Measurements from ENCODE around the gene SMARCAL1.

SMARCAL1 gene

DNA sequence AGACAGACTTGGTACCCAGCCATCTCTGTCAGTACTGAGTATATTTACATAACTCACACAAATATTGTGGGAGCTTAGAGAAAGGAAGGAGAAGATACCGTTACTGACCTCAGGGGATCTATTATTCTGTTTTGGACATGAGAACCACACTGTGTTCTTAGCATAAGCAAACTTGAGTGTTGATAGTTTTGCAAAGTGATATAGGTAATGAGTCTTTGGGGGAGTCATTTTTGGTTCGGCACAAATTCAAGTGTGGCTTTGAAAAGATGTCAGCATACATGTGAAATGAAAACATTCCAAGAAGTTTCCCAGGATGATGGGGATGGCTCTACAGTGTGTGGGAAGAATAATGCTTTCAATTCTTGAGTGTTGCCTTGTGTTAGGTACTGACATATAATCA lies 24.1 kb downstream of the SMARCAL1 start:
- Histone ChIP-seq H3K36me3 (ENCODE audit: control insufficient read depth, insufficient read depth, low read length) (peaks cover 18% of the 10 kb centered on the region), H3K27me3 (ENCODE audit: control insufficient read depth, insufficient read depth, low read length) (no peaks in the 10 kb centered on the region), H3K4me1 (ENCODE audit: control insufficient read depth, insufficient read depth, low read length) (no peaks in the 10 kb centered on the region), H3K9ac (ENCODE audit: low read depth, low read length) (no peak overlapping the region), H3K4me3 (ENCODE audit: low read depth, low read length) (no peak overlapping the region), H3K9me3 (ENCODE audit: control insufficient read depth, insufficient read depth, low read length) (no peaks in the 10 kb centered on the region)

DNA sequence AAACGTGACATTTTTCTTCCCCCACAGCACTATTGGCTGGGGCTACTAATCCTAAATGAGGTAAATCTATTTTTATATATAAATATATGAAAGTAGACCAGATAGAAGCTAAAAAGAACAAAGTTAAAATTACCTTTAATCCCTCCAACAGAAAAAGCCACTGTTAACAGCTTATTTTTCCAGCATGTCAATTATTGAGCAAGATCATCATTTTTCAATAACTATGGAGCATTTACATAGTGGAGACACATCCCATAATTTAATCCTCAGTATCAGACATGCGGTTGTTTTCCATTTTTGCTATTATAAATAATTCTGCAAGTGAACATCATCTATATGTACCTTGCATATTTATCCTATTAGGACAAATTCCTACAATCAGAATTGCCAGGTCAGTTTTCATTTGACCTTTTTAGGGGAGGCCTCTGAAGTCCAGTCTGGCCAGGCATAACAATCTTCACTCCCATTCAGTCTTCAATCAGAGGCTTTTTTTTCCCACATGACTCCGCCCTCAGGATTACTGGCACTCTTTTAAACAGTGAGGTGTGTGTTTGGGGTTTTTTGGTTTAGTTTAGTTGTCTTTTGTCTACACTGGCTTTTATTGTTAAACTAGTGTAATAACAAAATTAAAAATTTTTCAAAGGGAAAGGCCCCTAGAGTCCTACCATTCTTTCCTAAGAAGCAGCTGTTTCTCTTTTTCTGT lies 29.2 kb downstream of the SMARCAL1 start:
- Histone ChIP-seq H3K27me3 (ENCODE audit: control insufficient read depth, insufficient read depth, low read length) (no peaks in the 10 kb centered on the region), H3K4me1 (ENCODE audit: control insufficient read depth, insufficient read depth, low read length) (no peaks in the 10 kb centered on the region), H3K36me3 (ENCODE audit: control insufficient read depth, insufficient read depth, low read length) (no peaks in the 10 kb centered on the region), H3K4me3 (ENCODE audit: low read depth, low read length) (no peak overlapping the region), H3K9me3 (ENCODE audit: control insufficient read depth, insufficient read depth, low read length) (no peaks in the 10 kb centered on the region), H3K9ac (ENCODE audit: low read depth, low read length) (no peak overlapping the region)

DNA sequence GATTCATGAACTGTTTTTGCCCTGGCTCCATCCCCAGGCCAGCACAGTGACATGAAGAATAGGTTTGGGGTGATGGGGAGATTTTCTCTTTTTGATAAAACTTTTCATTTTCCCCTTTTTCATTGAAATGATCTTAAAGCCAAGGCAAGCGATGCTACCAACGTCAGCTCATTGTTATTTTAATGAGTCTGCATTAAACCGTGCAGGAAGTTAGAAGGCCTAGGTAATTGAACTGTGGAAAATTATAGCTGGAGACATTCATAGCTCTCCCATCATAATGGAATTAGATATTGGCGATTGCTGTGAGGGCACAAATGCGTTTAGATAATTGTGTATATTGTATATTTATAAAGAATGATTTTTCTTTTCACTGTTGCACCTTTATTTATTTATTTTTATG lies 33.2 kb downstream of the SMARCAL1 start:
- no peaks in the 10 kb centered on the region for H3K27me3 ChIP-seq (ENCODE audit: control insufficient read depth, insufficient read depth, low read length)
- no peaks in the 10 kb centered on the region for H3K4me1 ChIP-seq (ENCODE audit: control insufficient read depth, insufficient read depth, low read length)
- H3K4me3 ChIP-seq (ENCODE audit: low read depth, low read length) = no peak overlapping the region
- H3K36me3 ChIP-seq (ENCODE audit: control insufficient read depth, insufficient read depth, low read length) = peaks cover 7% of the 10 kb centered on the region
- no peaks in the 10 kb centered on the region for H3K9me3 ChIP-seq (ENCODE audit: control insufficient read depth, insufficient read depth, low read length)
- no peak overlapping the region for H3K9ac ChIP-seq (ENCODE audit: low read depth, low read length)

DNA sequence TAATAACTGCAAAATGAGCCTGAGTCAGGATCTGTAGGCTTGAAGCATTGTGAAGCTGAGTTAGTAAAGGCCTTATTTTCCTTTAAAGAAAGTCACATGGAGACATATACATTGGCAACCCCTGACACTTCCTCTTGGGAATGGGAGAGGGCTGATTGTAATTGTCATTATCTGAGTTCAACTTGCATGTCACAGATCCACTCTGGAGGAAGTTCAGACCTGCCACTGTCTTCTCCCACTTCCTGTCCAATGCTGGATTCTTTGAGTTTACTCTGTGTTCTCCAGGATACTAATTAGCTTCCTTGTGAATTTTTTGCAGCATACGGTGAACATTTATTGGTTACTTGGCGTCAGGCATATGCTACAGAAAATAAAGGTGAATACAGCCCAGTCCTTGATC lies 34.1 kb downstream of the SMARCAL1 start:
- Histone ChIP-seq H3K27me3 (ENCODE audit: control insufficient read depth, insufficient read depth, low read length) (no peaks in the 10 kb centered on the region), H3K9ac (ENCODE audit: low read depth, low read length) (no peak overlapping the region), H3K9me3 (ENCODE audit: control insufficient read depth, insufficient read depth, low read length) (no peaks in the 10 kb centered on the region), H3K36me3 (ENCODE audit: control insufficient read depth, insufficient read depth, low read length) (peaks cover 10% of the 10 kb centered on the region), H3K4me1 (ENCODE audit: control insufficient read depth, insufficient read depth, low read length) (no peaks in the 10 kb centered on the region), H3K4me3 (ENCODE audit: low read depth, low read length) (no peak overlapping the region)

DNA sequence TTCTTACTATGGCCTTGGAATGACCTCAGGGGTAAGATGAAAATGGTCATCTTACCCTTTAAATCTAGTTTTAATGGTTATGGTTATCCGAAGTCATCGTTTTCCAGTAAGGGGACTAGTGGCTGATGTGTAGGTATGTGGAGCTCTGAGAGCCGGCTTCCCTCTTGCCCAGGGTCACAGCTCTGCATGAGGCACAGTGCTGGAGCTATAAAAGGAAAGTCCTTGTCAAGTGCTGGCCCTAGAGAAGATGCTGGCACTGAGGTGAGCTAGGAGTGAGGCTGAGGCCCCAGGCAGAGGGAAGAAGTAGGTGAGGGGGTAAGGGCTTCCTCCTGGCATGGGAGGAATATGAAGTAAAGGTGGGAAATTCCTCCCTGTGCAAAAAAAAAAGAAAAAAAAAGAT lies 35.0 kb downstream of the SMARCAL1 start:
- no peaks in the 10 kb centered on the region for H3K27me3 ChIP-seq (ENCODE audit: control insufficient read depth, insufficient read depth, low read length)
- H3K9ac ChIP-seq (ENCODE audit: low read depth, low read length) = no peak overlapping the region
- H3K9me3 ChIP-seq (ENCODE audit: control insufficient read depth, insufficient read depth, low read length) = no peaks in the 10 kb centered on the region
- no peak overlapping the region for H3K4me3 ChIP-seq (ENCODE audit: low read depth, low read length)
- peaks cover 10% of the 10 kb centered on the region for H3K36me3 ChIP-seq (ENCODE audit: control insufficient read depth, insufficient read depth, low read length)
- no peaks in the 10 kb centered on the region for H3K4me1 ChIP-seq (ENCODE audit: control insufficient read depth, insufficient read depth, low read length)

DNA sequence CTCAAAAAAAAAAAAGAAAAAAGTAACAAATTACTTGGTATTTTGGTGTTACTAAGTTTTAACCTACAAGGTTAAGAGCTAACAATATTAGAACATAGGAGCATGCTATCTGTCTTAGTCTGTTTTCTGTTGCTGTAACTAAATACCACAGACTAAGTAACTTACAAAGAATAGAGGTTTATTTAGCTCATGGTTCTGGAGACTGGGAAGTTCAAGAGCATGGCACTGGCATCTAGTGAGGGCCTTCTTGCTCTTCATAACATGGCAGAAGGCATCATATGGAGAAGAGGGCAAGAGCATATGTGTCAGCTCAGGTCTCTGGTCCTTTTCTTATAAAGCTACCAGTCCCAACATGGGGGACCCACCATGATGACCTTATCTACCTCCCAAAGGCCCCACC lies 36.5 kb downstream of the SMARCAL1 start:
- H3K27me3 ChIP-seq (ENCODE audit: control insufficient read depth, insufficient read depth, low read length) = no peaks in the 10 kb centered on the region
- no peak overlapping the region for H3K9ac ChIP-seq (ENCODE audit: low read depth, low read length)
- no peaks in the 10 kb centered on the region for H3K4me1 ChIP-seq (ENCODE audit: control insufficient read depth, insufficient read depth, low read length)
- no peaks in the 10 kb centered on the region for H3K9me3 ChIP-seq (ENCODE audit: control insufficient read depth, insufficient read depth, low read length)
- H3K36me3 ChIP-seq (ENCODE audit: control insufficient read depth, insufficient read depth, low read length) = peaks cover 10% of the 10 kb centered on the region
- H3K4me3 ChIP-seq (ENCODE audit: low read depth, low read length) = no peak overlapping the region

DNA sequence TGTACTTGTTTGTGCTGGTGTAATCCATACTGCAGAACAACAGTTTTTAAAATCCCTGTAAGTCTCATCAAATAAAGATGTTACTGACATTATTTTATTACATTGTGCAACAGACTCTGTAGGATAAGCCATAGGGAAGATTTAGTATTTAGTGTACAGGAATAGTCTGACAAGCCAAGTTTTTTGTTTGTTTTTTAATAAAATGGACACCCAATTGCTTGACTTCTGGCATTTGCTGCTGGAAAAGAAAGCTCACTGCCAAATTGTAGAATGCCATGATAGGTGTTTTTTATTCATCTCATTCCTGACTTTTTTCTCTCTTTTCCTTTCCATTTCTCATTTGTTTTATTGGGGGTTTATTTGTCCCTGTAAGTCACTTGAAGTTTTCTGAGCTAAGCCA lies 38.1 kb downstream of the SMARCAL1 start:
- peaks cover 17% of the 10 kb centered on the region for H3K36me3 ChIP-seq (ENCODE audit: control insufficient read depth, insufficient read depth, low read length)
- H3K27me3 ChIP-seq (ENCODE audit: control insufficient read depth, insufficient read depth, low read length) = no peaks in the 10 kb centered on the region
- no peak overlapping the region for H3K4me3 ChIP-seq (ENCODE audit: low read depth, low read length)
- H3K9me3 ChIP-seq (ENCODE audit: control insufficient read depth, insufficient read depth, low read length) = peaks cover 7% of the 10 kb centered on the region
- no peak overlapping the region for H3K9ac ChIP-seq (ENCODE audit: low read depth, low read length)
- no peaks in the 10 kb centered on the region for H3K4me1 ChIP-seq (ENCODE audit: control insufficient read depth, insufficient read depth, low read length)

DNA sequence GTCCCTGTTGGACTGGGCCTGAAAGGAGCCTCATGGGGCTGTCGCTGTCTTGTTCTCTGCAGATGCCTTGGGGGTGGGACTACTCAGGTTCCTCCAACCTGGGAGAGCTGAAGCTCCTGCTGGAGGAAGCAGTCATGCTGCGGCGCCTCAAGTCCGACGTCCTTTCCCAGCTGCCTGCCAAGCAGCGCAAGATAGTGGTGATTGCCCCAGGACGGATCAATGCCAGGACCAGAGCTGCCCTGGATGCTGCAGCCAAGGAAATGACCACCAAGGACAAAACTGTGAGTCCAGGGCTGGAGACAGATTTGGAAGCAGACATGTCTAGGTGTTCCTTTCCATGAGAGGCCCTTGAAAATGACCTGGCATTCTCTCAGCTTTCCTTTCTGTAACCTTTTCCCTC lies 38.5 kb downstream of the SMARCAL1 start:
- peaks cover 17% of the 10 kb centered on the region for H3K36me3 ChIP-seq (ENCODE audit: control insufficient read depth, insufficient read depth, low read length)
- H3K27me3 ChIP-seq (ENCODE audit: control insufficient read depth, insufficient read depth, low read length) = no peaks in the 10 kb centered on the region
- no peak overlapping the region for H3K4me3 ChIP-seq (ENCODE audit: low read depth, low read length)
- H3K9me3 ChIP-seq (ENCODE audit: control insufficient read depth, insufficient read depth, low read length) = peaks cover 7% of the 10 kb centered on the region
- H3K9ac ChIP-seq (ENCODE audit: low read depth, low read length) = no peak overlapping the region
- H3K4me1 ChIP-seq (ENCODE audit: control insufficient read depth, insufficient read depth, low read length) = no peaks in the 10 kb centered on the region

DNA sequence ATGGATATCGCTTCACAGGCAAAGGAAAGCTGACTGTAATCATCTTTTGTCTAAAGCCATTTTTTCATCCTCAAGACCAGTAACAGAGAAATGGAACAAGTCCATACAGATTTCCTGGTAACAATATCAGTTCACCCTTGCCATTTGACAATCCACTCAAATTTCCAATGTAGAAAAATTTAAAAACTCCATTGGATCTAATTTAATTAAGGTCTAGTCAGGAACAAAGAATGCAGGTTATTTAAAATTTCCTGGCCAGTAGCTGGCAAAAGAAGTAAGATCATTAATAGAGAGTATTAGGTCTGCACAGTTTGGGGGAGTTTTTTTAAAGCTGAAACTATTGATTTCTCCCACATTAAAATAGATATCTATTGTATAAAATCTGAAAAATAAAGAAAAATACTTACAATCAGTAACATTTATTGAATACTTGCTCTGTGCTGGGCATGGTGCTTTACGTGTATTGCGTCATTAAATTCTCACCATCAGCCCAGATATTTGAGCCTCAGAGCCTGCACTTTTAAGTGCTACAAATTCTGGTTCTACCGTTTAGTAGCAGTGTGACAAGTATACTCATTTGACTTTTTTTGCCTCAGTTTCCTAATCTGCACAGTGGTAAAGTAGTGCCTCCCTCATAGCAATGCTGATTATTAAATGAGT lies 41.8 kb downstream of the SMARCAL1 start:
- Histone ChIP-seq H3K27me3 (ENCODE audit: control insufficient read depth, insufficient read depth, low read length) (no peaks in the 10 kb centered on the region), H3K9ac (ENCODE audit: low read depth, low read length) (no peak overlapping the region), H3K4me1 (ENCODE audit: control insufficient read depth, insufficient read depth, low read length) (no peaks in the 10 kb centered on the region), H3K4me3 (ENCODE audit: low read depth, low read length) (no peak overlapping the region), H3K36me3 (ENCODE audit: control insufficient read depth, insufficient read depth, low read length) (peaks cover 11% of the 10 kb centered on the region), H3K9me3 (ENCODE audit: control insufficient read depth, insufficient read depth, low read length) (peaks cover 7% of the 10 kb centered on the region)

DNA sequence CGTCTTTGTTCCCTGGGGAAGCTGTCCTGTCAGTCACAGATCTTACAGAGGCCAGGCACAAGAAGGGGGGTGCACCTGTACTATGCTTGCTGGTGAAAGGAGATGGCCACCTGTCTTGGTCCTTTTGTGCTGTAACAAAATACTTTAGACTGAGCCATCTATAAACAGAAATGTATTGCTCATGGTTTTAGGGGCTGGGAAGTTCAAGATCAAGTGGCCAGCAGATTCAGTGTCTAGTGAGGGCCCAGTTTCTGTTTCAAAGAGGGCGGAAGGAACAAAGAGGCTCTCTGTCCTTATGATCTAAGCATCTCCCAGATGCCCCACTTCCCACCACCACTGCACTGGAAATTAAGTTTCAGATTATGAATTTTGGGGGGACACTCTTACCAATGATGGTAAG lies 50.9 kb downstream of the SMARCAL1 start:
- Histone ChIP-seq H3K4me3 (ENCODE audit: low read depth, low read length) (no peak overlapping the region), H3K36me3 (ENCODE audit: control insufficient read depth, insufficient read depth, low read length) (no peaks in the 10 kb centered on the region), H3K27me3 (ENCODE audit: control insufficient read depth, insufficient read depth, low read length) (no peaks in the 10 kb centered on the region), H3K9me3 (ENCODE audit: control insufficient read depth, insufficient read depth, low read length) (no peaks in the 10 kb centered on the region), H3K9ac (ENCODE audit: low read depth, low read length) (no peak overlapping the region), H3K4me1 (ENCODE audit: control insufficient read depth, insufficient read depth, low read length) (no peaks in the 10 kb centered on the region)

DNA sequence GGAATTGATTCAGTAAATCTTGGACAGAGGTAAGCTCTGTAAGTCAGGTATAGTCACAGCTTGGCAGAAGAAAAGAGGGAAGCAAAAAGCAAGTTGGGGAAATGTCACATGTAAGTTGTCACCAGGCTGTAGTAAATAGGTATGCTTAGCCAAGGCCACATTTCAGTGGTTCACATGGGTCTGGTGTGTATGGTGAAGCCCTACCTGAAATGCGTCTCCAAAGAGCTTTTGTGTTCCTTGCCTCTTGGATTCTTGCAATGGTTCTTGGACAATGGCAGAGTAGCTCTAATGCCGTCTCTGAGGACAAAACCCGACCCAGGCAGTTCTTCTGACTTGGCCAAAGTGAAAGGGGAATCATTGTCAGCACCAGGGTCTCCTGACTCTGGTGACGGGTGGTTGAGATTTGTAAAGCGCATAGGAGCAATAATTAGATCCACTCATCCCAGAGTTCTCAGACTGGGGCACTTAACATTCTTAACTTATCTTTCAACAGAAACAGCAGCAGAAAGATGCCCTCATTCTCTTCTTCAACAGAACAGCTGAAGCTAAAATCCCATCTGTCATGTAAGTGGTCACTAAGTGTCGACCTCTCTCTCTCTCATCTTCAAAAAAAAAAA lies 51.9 kb downstream of the SMARCAL1 start:
- H3K4me1 ChIP-seq (ENCODE audit: control insufficient read depth, insufficient read depth, low read length) = no peaks in the 10 kb centered on the region
- no peaks in the 10 kb centered on the region for H3K27me3 ChIP-seq (ENCODE audit: control insufficient read depth, insufficient read depth, low read length)
- no peak overlapping the region for H3K4me3 ChIP-seq (ENCODE audit: low read depth, low read length)
- no peaks in the 10 kb centered on the region for H3K9me3 ChIP-seq (ENCODE audit: control insufficient read depth, insufficient read depth, low read length)
- no peak overlapping the region for H3K9ac ChIP-seq (ENCODE audit: low read depth, low read length)
- no peaks in the 10 kb centered on the region for H3K36me3 ChIP-seq (ENCODE audit: control insufficient read depth, insufficient read depth, low read length)

DNA sequence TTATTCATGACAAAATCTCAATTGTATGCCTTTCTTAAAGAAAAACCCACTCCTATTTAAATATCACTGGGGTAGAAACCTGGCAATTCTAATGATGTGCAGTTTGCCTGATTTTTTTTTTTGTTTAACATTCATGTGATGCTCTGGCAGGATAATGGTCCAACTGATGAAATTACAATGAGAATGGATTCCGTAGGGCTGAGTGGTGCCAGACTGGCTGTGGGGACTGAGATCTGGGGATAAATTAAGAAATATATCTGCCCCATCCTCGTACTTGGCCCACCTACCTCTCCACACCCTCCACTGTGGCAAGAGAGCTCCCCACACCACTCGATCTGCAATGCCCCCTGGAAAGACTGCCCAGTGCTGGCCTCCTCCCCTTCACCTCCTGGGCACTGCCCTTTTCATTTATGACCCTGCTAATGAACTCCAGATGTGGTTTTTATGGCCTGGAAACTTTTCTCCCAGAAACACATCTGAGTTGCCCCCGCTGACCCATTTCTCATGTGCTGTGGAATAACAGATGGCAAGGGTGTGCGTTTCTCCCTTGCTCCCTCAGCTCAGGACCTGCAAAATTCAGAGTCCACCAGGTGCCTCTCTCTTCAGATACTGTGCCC lies 53.4 kb downstream of the SMARCAL1 start:
- H3K36me3 ChIP-seq (ENCODE audit: control insufficient read depth, insufficient read depth, low read length) = no peaks in the 10 kb centered on the region
- H3K27me3 ChIP-seq (ENCODE audit: control insufficient read depth, insufficient read depth, low read length) = no peaks in the 10 kb centered on the region
- no peak overlapping the region for H3K4me3 ChIP-seq (ENCODE audit: low read depth, low read length)

More for the DNA sequence above, 53.4 kb downstream of the SMARCAL1 start:
- no peaks in the 10 kb centered on the region for H3K9me3 ChIP-seq (ENCODE audit: control insufficient read depth, insufficient read depth, low read length)
- no peak overlapping the region for H3K9ac ChIP-seq (ENCODE audit: low read depth, low read length)
- no peaks in the 10 kb centered on the region for H3K4me1 ChIP-seq (ENCODE audit: control insufficient read depth, insufficient read depth, low read length)
